Upper lobe of right lung (tissue), 1 donor: ENCODE measurements around the gene ANXA2. TPM values are rescaled to one million over a fixed set of nuclear protein-coding genes. Genes with fewer than 3 reads are reported as not detected.

ENCODE experiments used
- ATAC-seq: fragments of 200-7000 bp; cut with Tn5 transposase; one replicate; pipeline ENCODE4 v1.9.1; 2020; ENCODE audit warnings: mild to moderate bottlenecking, moderate library complexity
- DNase-seq: peaks from one replicate; pipeline ENCODE4 v3.0.0-alpha.2; 2020
- H3K27ac ChIP-seq: fragments of 200-600 bp; one replicate; pipeline ENCODE4 v1.8.0; 2022
- H3K27me3 ChIP-seq: fragments of 200-600 bp; one replicate; pipeline ENCODE4 v1.8.0; 2022; ENCODE audit warnings: mild to moderate bottlenecking
- H3K36me3 ChIP-seq: fragments of 200-600 bp; one replicate; pipeline ENCODE4 v1.8.0; 2022
- H3K4me1 ChIP-seq: fragments of 200-600 bp; one replicate; pipeline ENCODE4 v1.8.0; 2022
- H3K4me3 ChIP-seq: fragments of 200-600 bp; one replicate; pipeline ENCODE4 v1.8.0; 2022; ENCODE audit warnings: mild to moderate bottlenecking
- H3K9me3 ChIP-seq: fragments of 200-600 bp; one replicate; pipeline ENCODE4 v1.8.0; 2022
- intact Hi-C: fragments of 100-400 bp; cut with DNase I; formaldehyde crosslinking; loops from one replicate; pipeline ENCODE4 v1.11.0; 2022
- total RNA-seq: library from RNA; stranded (reverse); fragmentation: NEBNext Ultra II Directional; extraction: Animal tissue kit (Norgen Biotek cat#: 25700); gene quantifications from one replicate; pipeline ENCODE4 v1.2.1, GENCODE V29; 2021
- TF ChIP-seq, protein P1 (sequence below): fragments of 200-600 bp; IDR thresholded peaks from one replicate; pipeline ENCODE4 v1.8.0; 2022; ENCODE audit warnings: antibody characterized with exemption
- donor health status: DM: no; HTN: yes; CAD: no; lungs with severe emphysema.

The ANXA2 gene
- total RNA-seq, 1 donor from 2014 or later: 818 TPM

GRCh38 chr15:60350108-60350507, 47.7 kb downstream of the ANXA2 start:
- intact Hi-C loops: loop anchor here (10.0 kb wide), 1 partner anchor 95 kb away; no protein-coding TSS in a partner anchor
- TF ChIP-seq, protein P1, sequence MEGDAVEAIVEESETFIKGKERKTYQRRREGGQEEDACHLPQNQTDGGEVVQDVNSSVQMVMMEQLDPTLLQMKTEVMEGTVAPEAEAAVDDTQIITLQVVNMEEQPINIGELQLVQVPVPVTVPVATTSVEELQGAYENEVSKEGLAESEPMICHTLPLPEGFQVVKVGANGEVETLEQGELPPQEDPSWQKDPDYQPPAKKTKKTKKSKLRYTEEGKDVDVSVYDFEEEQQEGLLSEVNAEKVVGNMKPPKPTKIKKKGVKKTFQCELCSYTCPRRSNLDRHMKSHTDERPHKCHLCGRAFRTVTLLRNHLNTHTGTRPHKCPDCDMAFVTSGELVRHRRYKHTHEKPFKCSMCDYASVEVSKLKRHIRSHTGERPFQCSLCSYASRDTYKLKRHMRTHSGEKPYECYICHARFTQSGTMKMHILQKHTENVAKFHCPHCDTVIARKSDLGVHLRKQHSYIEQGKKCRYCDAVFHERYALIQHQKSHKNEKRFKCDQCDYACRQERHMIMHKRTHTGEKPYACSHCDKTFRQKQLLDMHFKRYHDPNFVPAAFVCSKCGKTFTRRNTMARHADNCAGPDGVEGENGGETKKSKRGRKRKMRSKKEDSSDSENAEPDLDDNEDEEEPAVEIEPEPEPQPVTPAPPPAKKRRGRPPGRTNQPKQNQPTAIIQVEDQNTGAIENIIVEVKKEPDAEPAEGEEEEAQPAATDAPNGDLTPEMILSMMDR: no peak
- H3K4me1 ChIP-seq: no peaks in the 10 kb centered on the region
- H3K36me3 ChIP-seq: peaks cover 95% of the 10 kb centered on the region
- no peak overlapping the region for H3K27ac ChIP-seq
- DNase-seq (no peak), ATAC-seq (no peak)
- no peaks in the 10 kb centered on the region for H3K27me3 ChIP-seq
- no peaks in the 10 kb centered on the region for H3K9me3 ChIP-seq
- H3K4me3 ChIP-seq: no peak overlapping the region

DNA sequence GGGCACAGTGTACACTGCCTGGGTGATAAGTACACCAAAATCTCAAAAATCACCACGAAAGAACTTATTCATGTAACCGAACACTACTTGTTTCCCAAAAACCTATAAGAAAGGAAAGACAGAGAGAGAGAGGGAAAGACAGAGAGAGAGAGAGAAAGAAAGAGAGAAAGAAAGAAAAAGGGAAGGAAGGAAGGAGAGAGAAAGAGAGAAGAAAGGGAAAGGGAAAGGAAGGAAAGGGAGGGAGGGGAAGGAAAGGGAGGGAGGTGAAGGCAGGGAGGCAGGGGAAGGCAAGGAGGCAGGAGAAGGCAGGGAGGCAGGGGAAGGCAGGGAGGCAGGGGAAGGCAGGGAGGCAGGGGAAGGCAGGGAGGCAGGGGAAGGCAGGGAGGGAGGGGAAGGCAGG, 48.2 kb downstream of the ANXA2 start:
- H3K36me3 ChIP-seq: peaks cover 91% of the 10 kb centered on the region

DNA sequence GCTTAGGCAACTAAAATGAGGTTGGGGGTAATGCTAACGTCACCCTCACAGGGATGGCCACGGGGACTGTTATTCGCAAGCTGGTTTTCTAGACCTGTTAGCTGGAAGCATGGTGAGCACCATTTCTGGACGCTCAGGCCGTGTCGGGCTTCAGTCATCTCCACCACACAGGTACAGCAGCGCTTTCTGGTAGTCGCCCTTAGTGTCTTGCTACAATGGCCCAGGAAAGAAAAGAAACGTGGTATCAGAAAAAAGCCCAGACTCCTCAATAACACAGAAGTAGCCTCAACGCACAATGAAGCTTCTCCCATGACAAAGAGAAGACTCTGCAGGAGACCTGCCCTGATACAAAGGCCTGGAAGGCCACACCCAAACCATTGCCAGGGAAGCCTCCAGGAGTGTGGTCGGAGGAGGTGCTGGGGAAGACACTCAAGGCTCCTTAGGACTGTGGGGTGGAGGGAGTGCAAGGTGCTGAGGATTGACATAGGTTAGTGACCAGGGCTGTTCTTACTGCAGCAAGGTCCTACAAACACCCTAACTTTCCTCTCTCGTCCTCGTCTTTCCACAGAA, 50.2 kb downstream of the ANXA2 start:
- TF ChIP-seq, protein P1: no peak
- Histone ChIP-seq H3K36me3 (peaks cover 71% of the 10 kb centered on the region), H3K4me1 (no peaks in the 10 kb centered on the region), H3K27ac (no peak overlapping the region), H3K27me3 (no peaks in the 10 kb centered on the region), H3K4me3 (no peak overlapping the region), H3K9me3 (no peaks in the 10 kb centered on the region)
- DNase-seq (no peak), ATAC-seq (no peak)
- intact Hi-C loops: no loop called here

More for the DNA sequence above, 48.2 kb downstream of the ANXA2 start:
- intact Hi-C loops: no loop called here
- Histone ChIP-seq H3K4me3 (no peak overlapping the region), H3K9me3 (no peaks in the 10 kb centered on the region), H3K27me3 (no peaks in the 10 kb centered on the region), H3K4me1 (no peaks in the 10 kb centered on the region), H3K27ac (no peak overlapping the region)
- ATAC-seq (no peak), DNase-seq (no peak)
- TF ChIP-seq, protein P1: no peak

DNA sequence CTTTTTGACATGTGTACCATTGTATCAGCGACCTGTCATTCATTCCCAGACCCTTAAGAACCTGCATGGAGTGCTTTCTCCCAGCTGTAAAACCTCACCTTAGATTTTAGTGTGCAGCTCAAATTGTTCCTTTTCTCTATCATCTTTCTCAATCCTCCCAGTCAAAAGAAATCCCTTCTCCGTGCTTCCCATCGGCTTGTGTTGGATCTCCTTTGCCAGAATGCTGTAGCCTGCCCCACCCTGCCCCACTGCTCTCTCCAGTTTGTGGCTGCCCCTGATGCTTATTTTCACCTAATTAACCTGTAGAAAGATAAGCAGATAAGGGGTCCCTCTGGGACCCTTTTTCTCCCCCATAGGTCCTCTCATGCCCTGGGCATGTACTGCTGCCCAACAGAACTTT, 51.1 kb downstream of the ANXA2 start:
- intact Hi-C loops: no loop called here
- TF ChIP-seq, protein P1: no peak
- H3K27me3 ChIP-seq: no peaks in the 10 kb centered on the region
- no peak overlapping the region for H3K27ac ChIP-seq
- no peak overlapping the region for H3K4me3 ChIP-seq
- H3K4me1 ChIP-seq: no peaks in the 10 kb centered on the region
- no peak for DNase-seq
- no peak for ATAC-seq
- H3K36me3 ChIP-seq: peaks cover 62% of the 10 kb centered on the region
- no peaks in the 10 kb centered on the region for H3K9me3 ChIP-seq

DNA sequence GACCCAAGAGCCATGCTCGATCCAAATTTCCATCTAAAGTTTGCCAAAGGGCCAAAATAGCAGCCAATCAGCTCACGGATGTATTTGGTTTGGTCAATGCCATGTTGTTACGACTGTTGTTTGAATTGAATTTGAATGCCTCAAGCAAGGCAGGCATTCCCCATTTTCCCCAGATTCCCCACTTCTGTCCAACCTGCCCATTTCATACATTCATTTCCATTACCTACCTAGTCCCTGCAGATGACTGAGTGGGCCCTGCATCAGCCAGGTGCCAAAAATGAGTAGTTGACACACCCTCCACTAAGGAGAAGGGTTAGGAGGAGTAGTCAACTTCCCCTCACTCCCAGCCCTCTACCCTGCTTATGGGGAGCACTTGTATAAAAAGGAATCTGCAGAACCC, 51.7 kb downstream of the ANXA2 start:
- ATAC-seq (no peak), DNase-seq (no peak)
- TF ChIP-seq, protein P1: no peak
- no peaks in the 10 kb centered on the region for H3K9me3 ChIP-seq
- H3K36me3 ChIP-seq: peaks cover 56% of the 10 kb centered on the region
- no peak overlapping the region for H3K27ac ChIP-seq
- H3K27me3 ChIP-seq: no peaks in the 10 kb centered on the region
- no peaks in the 10 kb centered on the region for H3K4me1 ChIP-seq
- no peak overlapping the region for H3K4me3 ChIP-seq
- intact Hi-C loops: no loop called here

DNA sequence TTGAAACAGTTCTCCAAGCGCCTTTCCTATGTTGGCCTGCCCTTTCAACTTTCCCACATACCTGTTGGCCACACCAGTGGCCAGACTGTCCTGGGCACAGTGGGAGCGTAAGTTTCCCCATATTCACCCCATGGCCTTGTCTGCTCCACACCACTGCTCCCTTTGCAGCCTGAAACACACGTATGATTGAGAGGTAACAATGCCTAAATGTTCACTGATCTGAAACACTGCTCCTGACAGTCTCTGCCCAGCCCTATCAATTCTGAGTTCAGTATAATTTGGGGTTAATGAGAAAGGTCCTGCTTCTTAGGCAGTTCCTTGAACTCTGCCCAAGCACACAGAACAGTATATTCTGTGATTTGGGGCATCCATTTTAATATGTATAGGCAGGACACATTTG, 52.2 kb downstream of the ANXA2 start:
- Histone ChIP-seq H3K9me3 (no peaks in the 10 kb centered on the region), H3K4me3 (no peak overlapping the region), H3K27me3 (no peaks in the 10 kb centered on the region), H3K4me1 (no peaks in the 10 kb centered on the region), H3K27ac (no peak overlapping the region), H3K36me3 (peaks cover 52% of the 10 kb centered on the region)
- DNase-seq: no peak
- intact Hi-C loops: no loop called here
- ATAC-seq: no peak
- TF ChIP-seq, protein P1: no peak
